Inflammatory macrophage treated with lipopolysaccharide for 1 hour (primary cell): ENCODE data around the gene PAIP2.
"Not testable (repeated sequence)": the region's sequence is repeated elsewhere in the genome, so short reads cannot be mapped to it uniquely, and the experiment has no call there.

Experiments used
- DNase-seq, 2 donors: peaks; one replicate each; pipeline ENCODE4 v3.0.0-alpha.2; 2020 to 2022

PAIP2 gene, protein sequence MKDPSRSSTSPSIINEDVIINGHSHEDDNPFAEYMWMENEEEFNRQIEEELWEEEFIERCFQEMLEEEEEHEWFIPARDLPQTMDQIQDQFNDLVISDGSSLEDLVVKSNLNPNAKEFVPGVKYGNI

DNA sequence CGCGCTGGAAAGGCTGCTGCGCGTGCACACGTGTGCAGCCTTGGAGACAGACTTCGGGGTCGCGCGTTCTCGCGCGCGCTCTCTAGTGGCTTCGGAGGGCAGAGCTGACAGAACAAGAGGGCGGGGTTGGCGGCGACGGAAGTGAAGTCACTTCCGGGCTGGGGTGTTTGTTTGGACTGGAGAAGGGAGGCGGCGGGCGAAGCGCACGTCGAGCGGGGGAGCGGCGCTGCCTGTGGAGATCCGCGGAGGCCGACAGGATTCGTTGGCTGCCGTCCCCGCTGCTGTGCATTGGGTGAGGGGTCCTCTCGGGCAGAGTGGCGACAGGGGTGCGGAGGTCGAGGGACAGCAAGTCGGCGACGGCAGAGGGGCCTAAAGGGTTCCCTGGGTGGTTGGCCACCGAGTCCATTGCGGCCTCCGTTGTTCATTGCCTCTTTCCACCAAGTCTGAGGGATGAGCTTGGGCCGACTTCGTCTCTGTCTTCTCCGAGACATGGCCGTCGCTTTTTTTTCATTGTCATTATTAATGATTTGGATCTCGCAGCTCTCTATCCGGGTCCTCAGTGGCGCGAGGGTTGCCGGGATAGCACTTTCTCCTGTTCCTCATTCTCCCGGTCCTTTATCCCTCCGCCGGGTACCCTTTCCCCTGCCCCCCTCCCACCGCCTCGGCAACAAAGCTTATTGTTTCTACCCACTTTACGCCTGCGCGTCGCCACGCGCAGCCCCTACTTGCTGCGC, at the start of gene PAIP2:
Gene PAIP2 (plus strand): TSS at position 166 of the 734 bp plus-strand sequence. CDS start 21,931 bp downstream, outside the sequence.
- peak; percentile 91 to 95 for DNase-seq

DNA sequence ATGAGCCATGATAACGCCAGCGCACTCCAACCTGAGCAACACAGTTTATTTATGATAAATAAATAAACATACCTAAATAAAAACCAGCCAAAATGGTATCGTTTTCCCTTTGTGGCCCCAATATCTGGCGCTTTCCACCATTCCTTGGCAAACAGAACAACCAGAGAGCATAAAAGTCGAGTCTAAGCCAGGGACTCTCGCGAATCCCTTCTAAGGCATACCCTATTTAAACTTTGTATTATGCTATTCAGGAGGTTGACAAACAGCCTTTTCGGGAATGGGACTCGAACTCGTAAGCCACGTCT, 48.5 kb upstream of the PAIP2 start:
- DNase-seq: no peak

GRCh38 chr5:139293507-139294373, 47.9 kb upstream of the PAIP2 start, which contains the start of gene MATR3:
Gene MATR3, plus strand, starts transcription at chr5:139293740. Its CDS starts 13,676 bp downstream, at chr5:139307416.
- DNase-seq: peak; percentile 95 to 97

- peak; percentile 59 to 69 for DNase-seq
Measured at GRCh38 chr5:139294374-139295165, 47.1 kb upstream of the PAIP2 start.

GRCh38 chr5:139295346-139296057, 46.2 kb upstream of the PAIP2 start:
- DNase-seq: no peak

GRCh38 chr5:139296198-139296597, 45.5 kb upstream of the PAIP2 start:
- DNase-seq: no peak

GRCh38 chr5:139296862-139297326, 44.8 kb upstream of the PAIP2 start:
- no peak for DNase-seq

DNA sequence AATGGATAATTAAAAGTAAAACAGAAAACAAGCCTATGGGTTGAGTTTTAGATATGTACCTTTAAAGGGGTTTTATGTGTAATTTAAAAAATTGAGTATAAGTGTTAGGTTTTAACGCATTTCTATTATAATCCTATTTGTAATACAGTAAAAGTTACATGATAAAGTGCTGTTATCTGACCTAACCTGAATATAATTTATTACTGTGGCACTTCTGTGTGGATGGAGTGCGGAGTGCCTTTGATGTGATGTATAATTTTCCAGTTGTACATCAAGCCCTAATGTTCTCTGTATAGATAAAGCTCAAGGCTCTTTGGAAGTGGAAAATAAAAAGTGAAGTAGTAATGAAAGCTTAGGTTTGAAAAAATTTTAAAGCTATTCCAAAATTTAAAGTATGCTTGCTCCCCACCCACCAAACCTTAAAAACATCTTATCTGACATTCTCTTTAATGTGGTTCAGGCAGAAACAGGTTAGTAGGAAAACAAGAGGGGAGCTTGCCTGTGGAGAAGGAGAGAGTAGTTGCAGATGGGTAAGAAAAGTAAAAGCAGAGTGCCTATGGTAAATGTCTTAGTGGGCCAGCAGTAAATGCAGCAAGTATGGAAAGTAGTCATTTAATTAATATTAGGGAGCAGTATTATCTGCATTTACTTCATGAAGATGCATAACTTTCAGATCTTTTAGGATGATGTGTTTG, 44.1 kb upstream of the PAIP2 start:
- DNase-seq: no peak

DNA sequence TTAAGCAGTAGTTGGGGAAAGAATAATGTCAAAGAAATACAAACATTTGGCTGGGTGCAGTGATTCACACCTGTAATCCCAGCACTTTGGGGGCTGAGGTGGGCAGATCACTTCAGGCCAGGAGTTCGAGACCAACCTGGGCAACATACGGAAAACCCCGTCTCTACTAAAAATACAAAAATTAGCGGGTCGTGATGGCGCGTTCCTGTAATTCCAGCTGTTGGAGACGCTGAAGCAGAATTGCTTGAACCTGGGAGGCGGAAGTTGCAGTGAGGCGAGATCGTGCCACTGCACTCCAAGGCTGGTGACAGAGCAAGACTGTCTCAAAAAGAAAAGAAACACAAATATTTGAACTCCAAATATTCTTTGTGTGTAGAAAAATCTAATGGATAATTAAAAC, 43.4 kb upstream of the PAIP2 start:
- DNase-seq: no peak

DNA sequence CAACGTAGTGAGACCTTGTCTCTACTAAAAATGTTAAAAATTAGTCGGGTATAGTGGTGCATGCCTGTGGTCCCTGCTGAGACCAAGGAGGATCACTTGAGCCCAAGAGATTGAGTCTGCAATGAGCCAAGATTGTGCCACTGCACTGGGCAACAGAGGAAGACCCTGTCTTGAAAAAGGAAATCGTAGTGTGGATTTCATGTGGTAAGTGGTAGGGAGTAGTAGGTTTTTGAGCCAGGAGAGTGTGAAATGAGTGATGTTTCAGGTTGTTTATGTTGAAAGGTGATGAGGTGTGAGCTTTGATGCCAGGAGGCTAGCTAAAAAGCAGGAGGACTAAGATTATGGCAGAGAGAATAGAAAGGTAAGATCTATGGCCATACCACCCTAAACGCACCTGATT, 42.2 kb upstream of the PAIP2 start:
- no peak for DNase-seq

DNA sequence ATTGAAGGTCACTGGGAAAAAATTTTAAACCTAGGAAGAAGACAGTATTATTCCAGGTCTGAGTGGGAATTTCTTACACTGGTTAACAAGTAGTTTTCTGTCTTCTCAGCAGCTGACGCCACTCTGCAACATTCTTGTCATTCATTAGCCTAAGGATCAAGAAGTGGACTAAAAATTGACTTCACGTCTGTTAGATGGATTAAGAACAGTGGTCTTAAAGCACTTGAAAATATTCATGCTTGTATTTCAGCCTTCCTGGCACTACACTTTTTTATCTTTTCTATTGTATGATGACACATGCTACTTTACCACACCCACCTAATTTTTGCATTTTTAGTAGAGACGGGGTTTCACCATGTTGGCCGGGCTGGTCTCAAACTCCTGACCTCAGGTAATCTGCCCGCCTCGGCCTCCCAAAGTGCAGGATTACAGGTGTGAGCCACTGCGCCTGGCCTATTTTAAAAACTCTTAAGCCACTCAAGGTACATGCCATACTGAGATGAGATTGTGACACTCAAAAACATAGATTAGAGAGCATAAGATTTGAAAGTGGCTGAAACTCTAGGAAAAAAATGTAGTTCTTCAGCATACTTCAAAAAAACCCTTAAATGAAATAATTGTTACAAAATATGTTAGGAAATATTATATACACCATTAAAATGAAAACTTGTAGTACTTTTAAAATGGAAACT, 39.7 kb upstream of the PAIP2 start:
- no peak for DNase-seq

DNA sequence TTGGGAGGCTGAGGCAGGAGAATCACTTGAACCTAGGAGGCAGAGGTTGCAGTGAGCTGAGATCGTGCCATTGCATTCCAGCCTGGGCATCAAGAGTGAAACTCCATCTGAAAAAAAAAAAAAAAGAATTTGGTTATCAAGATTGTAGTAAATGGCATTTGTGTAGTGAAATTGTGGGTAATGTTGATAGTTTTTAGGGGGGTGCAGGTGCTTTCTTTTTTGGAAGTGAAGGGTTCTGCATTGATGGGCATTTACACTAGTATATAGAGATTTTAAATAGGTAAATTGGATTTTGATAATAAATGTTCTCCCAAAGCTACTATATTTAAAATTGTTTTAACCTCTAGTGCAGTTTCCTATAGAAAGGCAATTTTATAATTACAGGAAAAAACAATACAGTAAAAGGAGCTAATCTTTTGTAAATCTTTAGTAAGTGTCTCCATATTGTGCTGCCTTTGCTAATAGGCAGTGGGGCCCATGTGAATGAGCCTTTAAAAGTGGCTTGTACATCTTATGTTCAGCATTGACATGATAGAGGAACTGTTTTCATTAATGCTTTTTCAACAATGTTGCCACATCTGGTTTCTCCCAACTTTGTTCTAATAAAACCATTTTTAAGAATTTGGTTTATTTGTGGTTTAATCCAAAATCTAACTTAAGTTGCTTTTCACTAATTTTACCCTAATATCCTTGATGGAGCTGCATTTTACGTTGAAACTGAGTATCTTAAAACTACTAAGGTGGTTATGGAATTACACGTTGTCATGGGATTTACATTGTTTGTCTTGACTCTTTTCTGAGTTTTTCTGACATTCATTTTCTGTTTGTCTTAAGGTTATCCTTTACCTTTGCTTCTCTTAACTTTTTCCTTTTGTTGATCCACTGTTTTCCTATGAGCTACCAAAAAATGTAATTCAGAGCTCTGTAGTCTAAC, 37.0 kb upstream of the PAIP2 start:
- no peak for DNase-seq

DNA sequence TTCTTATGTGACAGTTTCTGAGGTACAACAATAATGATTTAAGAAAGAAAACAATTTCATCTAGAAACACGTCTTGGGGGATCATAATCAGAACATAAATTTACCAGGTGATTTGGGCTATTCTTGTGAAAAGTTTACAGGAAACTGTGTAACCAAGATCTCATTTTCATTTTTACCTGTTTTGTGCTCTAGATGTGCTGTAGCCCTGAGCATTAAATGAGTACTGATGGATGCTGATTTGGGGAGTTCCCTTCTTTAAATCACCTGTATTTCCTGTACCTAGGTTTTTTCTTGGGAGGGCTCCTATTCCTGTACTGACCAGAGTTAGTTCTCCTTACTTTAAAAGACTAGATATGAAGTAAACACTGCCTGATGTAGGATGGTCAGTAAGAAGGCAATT, 35.5 kb upstream of the PAIP2 start:
- no peak for DNase-seq

GRCh38 chr5:139306628-139307379, 34.9 kb upstream of the PAIP2 start:
- DNase-seq: no peak

DNA sequence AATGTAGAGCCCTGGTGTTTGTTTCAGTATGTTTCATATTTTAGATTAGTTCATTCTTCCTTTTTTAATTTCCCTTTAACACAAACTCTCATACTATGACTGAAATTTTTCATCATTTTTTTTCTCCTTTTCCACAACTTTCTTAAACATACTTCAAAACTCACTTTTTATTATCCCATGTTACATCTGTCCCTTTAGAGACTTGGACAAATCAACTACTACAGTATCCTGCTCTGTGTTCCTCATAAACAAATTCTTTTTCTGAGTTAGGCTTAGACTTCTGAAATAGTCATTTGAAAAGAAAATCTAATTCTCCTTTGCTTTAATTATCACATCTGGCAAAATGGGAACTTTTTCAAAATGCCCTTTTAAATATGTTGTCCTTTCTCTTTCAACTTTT, 32.9 kb upstream of the PAIP2 start:
- no peak for DNase-seq

- not testable (repeated sequence) for DNase-seq
Measured at GRCh38 chr5:139310715-139311186, 30.9 kb upstream of the PAIP2 start.

- no peak for DNase-seq
Measured at GRCh38 chr5:139312075-139312474, 29.6 kb upstream of the PAIP2 start.

- DNase-seq: no peak
Measured at GRCh38 chr5:139314276-139314675, 27.4 kb upstream of the PAIP2 start.
